GM23338 (cell line): ENCODE results near the gene MORN3. TPM values are rescaled to one million over a fixed set of nuclear protein-coding genes. Genes with fewer than 3 reads are reported as not detected.

ENCODE experiments used
- ATAC-seq: fragments of 200-7000 bp; cut with Tn5 transposase; 3 replicates; pipeline ENCODE4 v1.9.1; 2020
- DNase-seq: peaks from one replicate; pipeline ENCODE4 v3.0.0-alpha.2; 2015; ENCODE audit warnings: low spot score
- H2AFZ ChIP-seq: fragments of 200-600 bp; sonication (generic); 2 replicates; pipeline ENCODE4 v1.8.0; 2016; ENCODE audit warnings: antibody characterized with exemption, mild to moderate bottlenecking, moderate library complexity
- H3F3A ChIP-seq: fragments of 200-600 bp; sonication (generic); replicated peaks from 2 replicates; pipeline ENCODE4 v1.8.0; 2017; ENCODE audit warnings: antibody characterized with exemption, mixed run types, low read depth
- H3K27ac ChIP-seq: fragments of 200-600 bp; sonication (generic); 2 replicates; pipeline ENCODE4 v1.6.1; 2016; ENCODE audit warnings: low read depth
- H3K27me3 ChIP-seq: fragments of 200-600 bp; sonication (generic); 2 replicates; pipeline ENCODE4 v1.8.0; 2016; ENCODE audit warnings: mild to moderate bottlenecking, mixed run types, moderate library complexity; ENCODE audit not compliant: insufficient read depth
- H3K36me3 ChIP-seq: fragments of 200-600 bp; sonication (generic); 2 replicates; pipeline ENCODE4 v1.8.0; 2016; ENCODE audit warnings: mild to moderate bottlenecking; ENCODE audit not compliant: insufficient read depth
- H3K4me1 ChIP-seq: fragments of 200-600 bp; sonication (generic); 2 replicates; pipeline ENCODE4 v1.8.0; 2016; ENCODE audit warnings: mild to moderate bottlenecking, moderate library complexity; ENCODE audit not compliant: insufficient read depth
- H3K4me2 ChIP-seq: fragments of 200-600 bp; sonication (generic); 2 replicates; pipeline ENCODE4 v1.7.1; 2017; ENCODE audit warnings: mixed run types
- H3K4me3 ChIP-seq: fragments of 200-600 bp; sonication (generic); 2 replicates; pipeline ENCODE4 v1.6.1; 2016; ENCODE audit warnings: mixed run types
- H3K79me2 ChIP-seq: fragments of 200-600 bp; sonication (generic); replicated peaks from 2 replicates; pipeline ENCODE4 v1.8.0; 2017; ENCODE audit warnings: mild to moderate bottlenecking; ENCODE audit not compliant: insufficient read depth
- H3K9me2 ChIP-seq: fragments of 200-600 bp; sonication (generic); 2 replicates; pipeline ENCODE4 v1.8.0; 2017; ENCODE audit not compliant: insufficient read depth
- H4K20me1 ChIP-seq: fragments of 200-600 bp; sonication (generic); replicated peaks from 2 replicates; pipeline ENCODE4 v1.8.0; 2017; ENCODE audit warnings: mild to moderate bottlenecking; ENCODE audit not compliant: insufficient read depth
- H3K27ac Mint-ChIP-seq: 2 replicates; pipeline ENCODE4 v1.8.0; 2020; ENCODE audit warnings: inconsistent platforms, mild to moderate bottlenecking, moderate library complexity, mixed read lengths
- H3K27me3 Mint-ChIP-seq: 3 replicates; pipeline ENCODE4 v1.8.0; 2022; ENCODE audit warnings: low read depth, mild to moderate bottlenecking, moderate library complexity, mixed read lengths, inconsistent platforms; ENCODE audit not compliant: insufficient read depth, poor library complexity
- H3K36me3 Mint-ChIP-seq: 3 replicates; pipeline ENCODE4 v1.8.0; 2021; ENCODE audit warnings: low read depth, mild to moderate bottlenecking, inconsistent platforms, moderate library complexity, mixed read lengths
- H3K4me1 Mint-ChIP-seq: 3 replicates; pipeline ENCODE4 v1.8.0; 2020; ENCODE audit warnings: mild to moderate bottlenecking, inconsistent platforms, mixed read lengths
- H3K4me3 Mint-ChIP-seq: 3 replicates; pipeline ENCODE4 v1.8.0; 2021; ENCODE audit warnings: moderate library complexity, mild to moderate bottlenecking, inconsistent platforms, mixed read lengths
- H3K9me3 Mint-ChIP-seq: 3 replicates; pipeline ENCODE4 v1.8.0; 2020; ENCODE audit warnings: moderate library complexity, mild to moderate bottlenecking, inconsistent platforms, mixed read lengths
- CTCF ChIP-seq, 2 experiments: fragments of 200-600 bp in 1 of 2; sonication (generic) in 1 of 2; conservative IDR thresholded peaks; 2 replicates each; pipeline versions ENCODE4 v1.5.1 to v1.6.1; 2016 to 2017; ENCODE audit warnings: antibody characterized with exemption in 2 of 2, low read depth in 2 of 2, mild to moderate bottlenecking in 2 of 2, moderate library complexity in 1 of 2
- EZH2 ChIP-seq: fragments of 200-600 bp; sonication (generic); IDR thresholded peaks from one replicate; pipeline ENCODE4 v1.8.0; 2017; ENCODE audit warnings: antibody characterized with exemption, mild to moderate bottlenecking, low read depth; ENCODE audit not compliant: unreplicated experiment
- JUNB ChIP-seq: IDR thresholded peaks from one replicate; pipeline ENCODE4 v1.6.1; 2016; ENCODE audit warnings: antibody characterized with exemption; ENCODE audit not compliant: unreplicated experiment
- POLR2AphosphoS5 ChIP-seq: IDR thresholded peaks from 2 replicates; pipeline ENCODE4 v1.6.1; 2016; ENCODE audit warnings: antibody characterized with exemption, low read depth
- STAT1 ChIP-seq: IDR thresholded peaks from one replicate; pipeline ENCODE4 v1.6.1; 2016; ENCODE audit warnings: antibody characterized with exemption; ENCODE audit not compliant: unreplicated experiment
- ZNF114 ChIP-seq: fragments of 250-450 bp; sonication (Bioruptor Pico); IDR thresholded peaks from 2 replicates; pipeline ENCODE4 v1.5.0; 2020; ENCODE audit warnings: mild to moderate bottlenecking, moderate library complexity
- ZNF331 ChIP-seq: fragments of 250-450 bp; sonication (Bioruptor Pico); IDR thresholded peaks from 2 replicates; pipeline ENCODE4 v1.5.0; 2020; ENCODE audit warnings: low read depth, mild to moderate bottlenecking, moderate library complexity
- polyA plus RNA-seq: library from polyadenylated mRNA; unstranded; fragments of >200 nt; fragmentation: Nextera tagmentation; extraction: Ambion mirVana; gene quantifications from 2 replicates; pipeline ENCODE4 v1.2.1, GENCODE V29; 2016
- total RNA-seq: library from RNA; depleted of rRNA; stranded (reverse); fragments of >200 nt; shearing (Covaris generic); gene quantifications from 2 replicates; pipeline ENCODE4 v1.2.3, GENCODE V29; 2014
- TF ChIP-seq, protein P1 (sequence below): fragments of 250-450 bp; sonication (Bioruptor Pico); IDR thresholded peaks from 2 replicates; pipeline ENCODE4 v1.5.0; 2020; ENCODE audit warnings: mild to moderate bottlenecking, moderate library complexity
- TF ChIP-seq, protein P2 (sequence below): IDR thresholded peaks from 2 replicates; pipeline ENCODE4 v1.6.1; 2016; ENCODE audit warnings: antibody characterized with exemption

MORN3 gene
- total and polyA plus RNA-seq, 2 experiments from 2014 or later = 0.14 to 0.36 TPM

GRCh38 chr12:121637231-121637914 lies 32.1 kb downstream of the MORN3 start (continued):
- TF ChIP-seq, protein P1, sequence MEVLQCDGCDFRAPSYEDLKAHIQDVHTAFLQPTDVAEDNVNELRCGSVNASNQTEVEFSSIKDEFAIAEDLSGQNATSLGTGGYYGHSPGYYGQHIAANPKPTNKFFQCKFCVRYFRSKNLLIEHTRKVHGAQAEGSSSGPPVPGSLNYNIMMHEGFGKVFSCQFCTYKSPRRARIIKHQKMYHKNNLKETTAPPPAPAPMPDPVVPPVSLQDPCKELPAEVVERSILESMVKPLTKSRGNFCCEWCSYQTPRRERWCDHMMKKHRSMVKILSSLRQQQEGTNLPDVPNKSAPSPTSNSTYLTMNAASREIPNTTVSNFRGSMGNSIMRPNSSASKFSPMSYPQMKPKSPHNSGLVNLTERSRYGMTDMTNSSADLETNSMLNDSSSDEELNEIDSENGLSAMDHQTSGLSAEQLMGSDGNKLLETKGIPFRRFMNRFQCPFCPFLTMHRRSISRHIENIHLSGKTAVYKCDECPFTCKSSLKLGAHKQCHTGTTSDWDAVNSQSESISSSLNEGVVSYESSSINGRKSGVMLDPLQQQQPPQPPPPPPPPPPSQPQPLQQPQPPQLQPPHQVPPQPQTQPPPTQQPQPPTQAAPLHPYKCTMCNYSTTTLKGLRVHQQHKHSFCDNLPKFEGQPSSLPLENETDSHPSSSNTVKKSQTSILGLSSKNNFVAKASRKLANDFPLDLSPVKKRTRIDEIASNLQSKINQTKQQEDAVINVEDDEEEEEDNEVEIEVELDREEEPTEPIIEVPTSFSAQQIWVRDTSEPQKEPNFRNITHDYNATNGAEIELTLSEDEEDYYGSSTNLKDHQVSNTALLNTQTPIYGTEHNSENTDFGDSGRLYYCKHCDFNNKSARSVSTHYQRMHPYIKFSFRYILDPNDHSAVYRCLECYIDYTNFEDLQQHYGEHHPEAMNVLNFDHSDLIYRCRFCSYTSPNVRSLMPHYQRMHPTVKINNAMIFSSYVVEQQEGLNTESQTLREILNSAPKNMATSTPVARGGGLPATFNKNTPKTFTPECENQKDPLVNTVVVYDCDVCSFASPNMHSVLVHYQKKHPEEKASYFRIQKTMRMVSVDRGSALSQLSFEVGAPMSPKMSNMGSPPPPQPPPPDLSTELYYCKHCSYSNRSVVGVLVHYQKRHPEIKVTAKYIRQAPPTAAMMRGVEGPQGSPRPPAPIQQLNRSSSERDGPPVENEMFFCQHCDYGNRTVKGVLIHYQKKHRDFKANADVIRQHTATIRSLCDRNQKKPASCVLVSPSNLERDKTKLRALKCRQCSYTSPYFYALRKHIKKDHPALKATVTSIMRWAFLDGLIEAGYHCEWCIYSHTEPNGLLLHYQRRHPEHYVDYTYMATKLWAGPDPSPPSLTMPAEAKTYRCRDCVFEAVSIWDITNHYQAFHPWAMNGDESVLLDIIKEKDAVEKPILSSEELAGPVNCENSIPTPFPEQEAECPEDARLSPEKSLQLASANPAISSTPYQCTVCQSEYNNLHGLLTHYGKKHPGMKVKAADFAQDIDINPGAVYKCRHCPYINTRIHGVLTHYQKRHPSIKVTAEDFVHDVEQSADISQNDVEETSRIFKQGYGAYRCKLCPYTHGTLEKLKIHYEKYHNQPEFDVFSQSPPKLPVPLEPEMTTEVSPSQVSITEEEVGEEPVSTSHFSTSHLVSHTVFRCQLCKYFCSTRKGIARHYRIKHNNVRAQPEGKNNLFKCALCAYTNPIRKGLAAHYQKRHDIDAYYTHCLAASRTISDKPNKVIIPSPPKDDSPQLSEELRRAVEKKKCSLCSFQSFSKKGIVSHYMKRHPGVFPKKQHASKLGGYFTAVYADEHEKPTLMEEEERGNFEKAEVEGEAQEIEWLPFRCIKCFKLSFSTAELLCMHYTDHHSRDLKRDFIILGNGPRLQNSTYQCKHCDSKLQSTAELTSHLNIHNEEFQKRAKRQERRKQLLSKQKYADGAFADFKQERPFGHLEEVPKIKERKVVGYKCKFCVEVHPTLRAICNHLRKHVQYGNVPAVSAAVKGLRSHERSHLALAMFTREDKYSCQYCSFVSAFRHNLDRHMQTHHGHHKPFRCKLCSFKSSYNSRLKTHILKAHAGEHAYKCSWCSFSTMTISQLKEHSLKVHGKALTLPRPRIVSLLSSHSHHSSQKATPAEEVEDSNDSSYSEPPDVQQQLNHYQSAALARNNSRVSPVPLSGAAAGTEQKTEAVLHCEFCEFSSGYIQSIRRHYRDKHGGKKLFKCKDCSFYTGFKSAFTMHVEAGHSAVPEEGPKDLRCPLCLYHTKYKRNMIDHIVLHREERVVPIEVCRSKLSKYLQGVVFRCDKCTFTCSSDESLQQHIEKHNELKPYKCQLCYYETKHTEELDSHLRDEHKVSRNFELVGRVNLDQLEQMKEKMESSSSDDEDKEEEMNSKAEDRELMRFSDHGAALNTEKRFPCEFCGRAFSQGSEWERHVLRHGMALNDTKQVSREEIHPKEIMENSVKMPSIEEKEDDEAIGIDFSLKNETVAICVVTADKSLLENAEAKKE = no peak
- TF ChIP-seq CTCF (conservative IDR thresholded peaks at IDR 0.05; ENCODE audit: low read depth in 2 of 2) (no peak), POLR2AphosphoS5 (no peak), ZNF114 (CRISPR knock-in tag) (no peak)
- TF ChIP-seq, protein P2, sequence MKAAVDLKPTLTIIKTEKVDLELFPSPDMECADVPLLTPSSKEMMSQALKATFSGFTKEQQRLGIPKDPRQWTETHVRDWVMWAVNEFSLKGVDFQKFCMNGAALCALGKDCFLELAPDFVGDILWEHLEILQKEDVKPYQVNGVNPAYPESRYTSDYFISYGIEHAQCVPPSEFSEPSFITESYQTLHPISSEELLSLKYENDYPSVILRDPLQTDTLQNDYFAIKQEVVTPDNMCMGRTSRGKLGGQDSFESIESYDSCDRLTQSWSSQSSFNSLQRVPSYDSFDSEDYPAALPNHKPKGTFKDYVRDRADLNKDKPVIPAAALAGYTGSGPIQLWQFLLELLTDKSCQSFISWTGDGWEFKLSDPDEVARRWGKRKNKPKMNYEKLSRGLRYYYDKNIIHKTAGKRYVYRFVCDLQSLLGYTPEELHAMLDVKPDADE = no peak

DNA sequence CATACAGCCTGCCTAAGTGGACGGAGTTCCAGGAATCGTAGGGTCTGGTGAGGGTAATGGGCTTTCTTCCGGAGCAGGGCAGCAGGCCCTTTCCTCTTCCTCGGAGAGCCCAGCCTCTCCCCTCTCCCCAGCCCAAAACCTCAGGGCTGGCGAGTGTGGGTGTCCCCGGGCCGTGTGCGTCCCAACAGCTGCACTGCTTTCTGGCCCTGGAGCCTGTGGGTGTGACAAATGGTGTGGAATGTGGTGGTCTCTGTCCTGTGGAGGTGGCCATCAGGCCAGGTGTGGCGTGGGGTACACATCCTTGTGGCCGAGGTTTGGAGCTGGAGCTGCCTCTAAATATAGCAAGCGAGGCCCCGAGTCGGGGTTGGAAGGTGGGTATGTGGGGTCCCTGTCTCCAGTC lies 34.6 kb downstream of the MORN3 start:
- Mint-ChIP-seq H3K27ac (no peak overlapping the region), H3K9me3 (no peaks in the 10 kb centered on the region; the same call in 2 of the 3 replicates), H3K36me3 (peaks cover 27% of the 10 kb centered on the region), H3K4me1 (peaks cover 37% of the 10 kb centered on the region), H3K4me3 (no peak overlapping the region), H3K27me3 (peaks cover 11% of the 10 kb centered on the region)
- Histone ChIP-seq H3K27me3 (no peaks in the 10 kb centered on the region), H3K79me2 (peaks cover 92% of the 10 kb centered on the region), H3K4me3 (no peak overlapping the region), H3K27ac (no peak overlapping the region), H3F3A (peaks cover 16% of the 10 kb centered on the region; the same call in 1 of the 2 replicates), H3K4me2 (no peak overlapping the region), H4K20me1 (peaks cover 45% of the 10 kb centered on the region), H3K36me3 (no peaks in the 10 kb centered on the region; the same call in 1 of the 2 replicates), H3K9me2 (no peaks in the 10 kb centered on the region), H3K4me1 (peaks cover 30% of the 10 kb centered on the region), H2AFZ (no peak overlapping the region)
- DNase-seq (no peak), ATAC-seq (no peak)
- TF ChIP-seq ZNF114 (CRISPR knock-in tag) (no peak), STAT1 (no peak), JUNB (no peak), EZH2 (no peak), POLR2AphosphoS5 (no peak), ZNF331 (CRISPR knock-in tag) (no peak)
- TF ChIP-seq, protein P2 = no peak
